Ascending aorta (tissue), 2 donors: Measurements from ENCODE around the gene PSKH1. TPM values are rescaled to one million over a fixed set of nuclear protein-coding genes. Genes with fewer than 3 reads are reported as not detected.
A peak's percentile ranks its signal among the peaks of the same experiment; 100 is the strongest.

Source experiments
- DNase-seq, 2 donors: peaks; one replicate each; pipeline ENCODE4 v3.0.0-alpha.2; 2019; ENCODE audit warnings: low spot score in 2 of 2
- H3K27ac ChIP-seq, 2 donors: fragments of 200-600 bp; sonication (generic); one replicate each; pipeline ENCODE4 v1.5.1; 2016 to 2017; ENCODE audit warnings: mild to moderate bottlenecking in 1 of 2
- H3K27me3 ChIP-seq: fragments of 200-600 bp; sonication (generic); one replicate; pipeline ENCODE4 v1.5.1; 2017
- H3K36me3 ChIP-seq, 2 donors: fragments of 200-600 bp; sonication (generic); one replicate each; pipeline ENCODE4 v1.5.1; 2016
- H3K4me1 ChIP-seq, 2 donors: fragments of 200-600 bp; sonication (generic); one replicate each; pipeline ENCODE4 v1.5.1; 2016 to 2017; ENCODE audit warnings: mild to moderate bottlenecking in 1 of 2
- H3K4me3 ChIP-seq, 2 donors: fragments of 200-600 bp; sonication (generic); one replicate each; pipeline ENCODE4 v1.5.1; 2016 to 2017; ENCODE audit warnings: mild to moderate bottlenecking in 1 of 2
- H3K9me3 ChIP-seq, 2 donors: fragments of 200-600 bp; sonication (generic); one replicate each; pipeline ENCODE4 v1.5.1; 2016
- CTCF ChIP-seq, 3 experiments: fragments of 200-600 bp in 2 of 3; fragments of 450-650 bp in 1 of 3; sonication (generic) in 2 of 3; IDR thresholded peaks; one replicate each; pipeline ENCODE4 v1.5.1; 2016 to 2019; ENCODE audit warnings: antibody characterized with exemption in 3 of 3, mild to moderate bottlenecking in 1 of 3, moderate library complexity in 1 of 3
- intact Hi-C: fragments of 100-400 bp; cut with DNase I; formaldehyde crosslinking; loops from one replicate; pipeline ENCODE4 v1.15.1; 2023
- total RNA-seq: library from RNA; depleted of rRNA; stranded (reverse); fragments of >200 nt; gene quantifications from one replicate; pipeline ENCODE4 v1.1.0, GENCODE V29; 2016

PSKH1 gene
- total RNA-seq, 1 donor from 2014 or later, result 41.0 TPM

- DNase-seq, result no peak
- no peak for TF ChIP-seq CTCF (IDR thresholded peaks at IDR 0.05)
- Histone ChIP-seq H3K4me1 (peaks cover 5 to 13% of the 10 kb centered on the region in 2 donors), H3K9me3 (no peaks in the 10 kb centered on the region), H3K27ac (peak overlapping the region in 1 of 2 donors; percentile 86), H3K4me3 (no peak overlapping the region), H3K36me3 (peaks cover 72 to 82% of the 10 kb centered on the region in 2 donors), H3K27me3 (no peaks in the 10 kb centered on the region)
- intact Hi-C loops, result loop anchor here (10.0 kb wide), 1 partner anchor 1021 kb away; the partner anchor contains the start of gene RRAD
Measured at GRCh38 chr16:67945392-67945933, 52.4 kb downstream of the PSKH1 start.

DNA sequence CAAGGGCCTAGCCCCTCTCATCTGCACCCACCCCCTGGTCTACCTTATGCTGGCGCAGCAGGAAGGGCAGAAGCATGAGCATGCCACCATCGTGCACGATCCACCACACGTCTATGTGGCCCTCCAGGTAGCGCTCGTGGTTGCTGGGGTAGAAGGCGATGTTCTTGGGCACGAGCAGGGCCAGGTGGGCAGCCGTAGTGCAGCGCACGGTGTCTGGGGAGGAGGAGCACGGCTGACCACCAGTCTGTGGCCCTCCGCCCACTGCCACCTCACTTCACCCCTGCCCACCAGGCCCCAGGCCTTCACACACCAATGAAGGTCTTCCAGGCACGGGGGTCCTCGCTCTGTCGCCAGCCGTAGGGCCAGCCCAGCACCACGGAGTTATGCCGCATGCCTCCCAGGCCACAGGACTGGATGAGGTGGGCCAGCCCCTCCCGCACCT is 53.1 kb downstream of the PSKH1 start:
- DNase-seq, result no peak
- Histone ChIP-seq H3K4me1 (peaks cover 5 to 13% of the 10 kb centered on the region in 2 donors), H3K27me3 (no peaks in the 10 kb centered on the region), H3K9me3 (no peaks in the 10 kb centered on the region), H3K4me3 (no peak overlapping the region), H3K36me3 (peaks cover 79 to 86% of the 10 kb centered on the region in 2 donors), H3K27ac (no peak overlapping the region)
- intact Hi-C loops, result loop anchor here (10.0 kb wide), 1 partner anchor 1021 kb away; the partner anchor contains the start of gene RRAD
- TF ChIP-seq CTCF (IDR thresholded peaks at IDR 0.05), result no peak

DNA sequence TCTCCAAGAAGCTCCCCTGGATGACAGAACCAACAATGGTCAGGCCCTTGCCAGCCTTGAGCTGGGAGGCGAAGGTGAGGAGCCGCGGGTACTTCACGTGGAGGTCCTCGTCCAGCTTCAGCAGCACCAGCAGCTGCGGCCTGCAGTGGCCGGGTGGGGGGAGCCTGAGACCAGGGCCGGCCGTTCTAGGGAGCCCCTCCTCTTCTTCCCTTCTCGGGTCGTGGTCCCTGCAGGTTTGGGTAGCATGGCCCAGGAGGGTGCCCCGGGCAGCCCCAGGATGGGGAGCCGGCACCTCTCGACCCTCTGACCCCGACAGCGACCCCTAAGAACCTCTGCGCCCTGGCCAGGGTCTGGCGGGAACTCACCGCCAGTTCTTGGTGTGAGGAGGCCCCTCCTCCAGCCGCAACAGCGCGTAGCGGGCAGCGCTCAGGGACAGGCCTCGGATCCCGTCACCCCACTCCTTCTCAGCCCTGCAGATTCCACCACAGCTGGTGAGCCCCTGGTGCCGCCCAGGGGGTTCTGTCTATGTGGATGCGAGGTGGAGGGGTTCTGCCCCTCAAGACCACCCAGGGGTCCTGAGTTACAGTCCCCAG is 54.0 kb downstream of the PSKH1 start:
- no peak overlapping the region for H3K27ac ChIP-seq
- peaks cover 81 to 89% of the 10 kb centered on the region in 2 donors for H3K36me3 ChIP-seq
- H3K4me1 ChIP-seq, result peaks cover 5 to 13% of the 10 kb centered on the region in 2 donors

DNA sequence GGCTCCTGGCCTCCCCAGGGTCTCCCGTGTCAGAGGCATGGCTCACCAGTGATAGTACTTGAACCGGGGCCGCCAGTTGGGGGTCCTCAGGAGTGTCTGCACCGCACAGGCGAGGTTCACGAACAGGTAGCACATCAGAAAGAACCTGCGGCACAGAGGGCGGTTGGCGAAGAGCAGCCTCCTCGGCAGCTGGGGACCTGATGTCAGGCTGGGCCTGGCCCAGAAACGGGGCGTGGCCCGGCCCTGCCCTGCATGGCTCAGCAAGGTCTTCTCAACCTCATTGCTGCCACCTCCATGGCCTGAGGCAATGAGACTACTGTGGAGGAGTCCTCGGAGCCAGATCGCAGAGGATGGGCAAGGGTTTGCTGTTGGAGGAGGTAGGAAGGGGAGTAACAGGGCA is 55.0 kb downstream of the PSKH1 start:
- no peak for TF ChIP-seq CTCF (IDR thresholded peaks at IDR 0.05)
- Histone ChIP-seq H3K4me3 (no peak overlapping the region), H3K27me3 (no peaks in the 10 kb centered on the region), H3K27ac (peak overlapping the region in 1 of 2 donors; percentile 9), H3K4me1 (peaks cover 5 to 13% of the 10 kb centered on the region in 2 donors), H3K9me3 (no peaks in the 10 kb centered on the region), H3K36me3 (peaks cover 81 to 89% of the 10 kb centered on the region in 2 donors)
- intact Hi-C loops, result loop anchor here (10.0 kb wide), 1 partner anchor 1023 kb away; the partner anchor contains the start of gene RRAD
- no peak for DNase-seq

More for the DNA sequence above, 54.0 kb downstream of the PSKH1 start:
- Histone ChIP-seq H3K4me3 (no peak overlapping the region), H3K9me3 (no peaks in the 10 kb centered on the region), H3K27me3 (no peaks in the 10 kb centered on the region)
- no peak for TF ChIP-seq CTCF (IDR thresholded peaks at IDR 0.05)
- intact Hi-C loops, result loop anchor here (10.0 kb wide), 1 partner anchor 1022 kb away; the partner anchor contains the start of gene RRAD
- no peak for DNase-seq

DNA sequence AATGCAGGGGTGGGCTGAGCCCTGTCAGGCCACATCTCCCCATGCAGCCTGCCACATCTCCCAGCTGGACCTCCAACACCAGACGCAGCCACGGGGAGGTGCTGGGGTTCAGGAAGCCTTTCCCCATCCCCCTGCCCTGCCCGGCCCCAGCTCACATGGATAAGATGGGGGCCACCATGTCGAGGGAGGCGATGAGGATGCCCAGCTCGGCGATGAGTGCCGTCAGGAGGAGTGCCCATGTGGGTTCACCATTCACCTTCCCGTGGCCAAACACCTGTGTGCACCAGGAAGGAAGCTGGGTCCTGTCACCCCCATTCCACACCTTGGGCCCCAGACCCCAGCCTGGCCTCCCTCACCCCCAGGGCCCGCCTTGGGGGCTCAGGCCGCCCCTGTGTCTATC is 56.6 kb downstream of the PSKH1 start:
- Histone ChIP-seq H3K27me3 (no peaks in the 10 kb centered on the region), H3K27ac (no peak overlapping the region), H3K36me3 (peaks cover 96 to 100% of the 10 kb centered on the region in 2 donors), H3K4me3 (no peak overlapping the region), H3K4me1 (peaks cover under 1 to 2% of the 10 kb centered on the region in 2 donors), H3K9me3 (no peaks in the 10 kb centered on the region)
- intact Hi-C loops, result loop anchor here (10.0 kb wide), 1 partner anchor 1025 kb away; the partner anchor contains the start of gene RRAD
- no peak for TF ChIP-seq CTCF (IDR thresholded peaks at IDR 0.05)
- no peak for DNase-seq
